Keratinocyte (primary cell): Measurements from ENCODE around the gene DPYSL5. TPM values are rescaled to one million over a fixed set of nuclear protein-coding genes. Genes with fewer than 3 reads are reported as not detected.

ENCODE experiments used
- DNase-seq: peaks from one replicate; pipeline ENCODE4 v3.0.0-alpha.2; 2011; ENCODE audit warnings: low read depth, missing footprints, low spot score
- FAIRE-seq: peaks from 2 replicates; lab custom pipeline; 2011; peaks lifted over from hg19 to GRCh38; lab: Jason Lieb, UNC
- H2AFZ ChIP-seq: 2 replicates; pipeline ENCODE4 v1.6.0; 2012; ENCODE audit warnings: low read length, control low read depth, inconsistent platforms; ENCODE audit not compliant: control insufficient read depth
- H3K27ac ChIP-seq: 2 replicates; pipeline ENCODE4 v1.5.1; 2011; ENCODE audit warnings: low read length; ENCODE audit not compliant: control insufficient read depth, insufficient read depth
- H3K27me3 ChIP-seq: 3 replicates; pipeline ENCODE4 v1.6.0; 2011; ENCODE audit warnings: low read length; ENCODE audit not compliant: control insufficient read depth, insufficient read depth; ENCODE audit errors: extremely low read depth
- H3K36me3 ChIP-seq, 2 experiments: 2 replicates in 1 of 2; 3 replicates in 1 of 2; pipeline ENCODE4 v1.5.1; 2011; ENCODE audit warnings: low read length in 2 of 2, mild to moderate bottlenecking in 1 of 2; ENCODE audit not compliant: control insufficient read depth in 2 of 2, insufficient read depth in 2 of 2; ENCODE audit errors: extremely low read depth in 1 of 2
- H3K4me1 ChIP-seq: 3 replicates; pipeline ENCODE4 v1.5.1; 2011; ENCODE audit warnings: low read length; ENCODE audit not compliant: control insufficient read depth, insufficient read depth; ENCODE audit errors: extremely low read depth
- H3K4me2 ChIP-seq: 3 replicates; pipeline ENCODE4 v1.6.0; 2011; ENCODE audit warnings: low read depth, low read length; ENCODE audit not compliant: control insufficient read depth, insufficient read depth; ENCODE audit errors: extremely low read depth
- H3K4me3 ChIP-seq, 3 experiments: fragments of 200-600 bp in 1 of 3; sonication (generic) in 1 of 3; 2 replicates in 2 of 3; 3 replicates in 1 of 3; pipeline ENCODE4 v1.5.1; 2011 to 2016; ENCODE audit warnings: low read length in 3 of 3, mild to moderate bottlenecking in 3 of 3, control low read depth in 2 of 3, inconsistent platforms in 1 of 3, low read depth in 1 of 3, mixed read lengths in 1 of 3, mixed run types in 1 of 3, moderate library complexity in 1 of 3; ENCODE audit not compliant: control insufficient read depth in 2 of 3, insufficient read depth in 2 of 3; ENCODE audit errors: extremely low read depth in 1 of 3
- H3K79me2 ChIP-seq: 2 replicates; pipeline ENCODE4 v1.6.0; 2012; ENCODE audit warnings: low read length; ENCODE audit not compliant: control insufficient read depth, insufficient read depth
- H3K9ac ChIP-seq: 3 replicates; pipeline ENCODE4 v1.6.0; 2011; ENCODE audit warnings: low read length; ENCODE audit not compliant: control insufficient read depth, insufficient read depth; ENCODE audit errors: extremely low read depth
- H3K9me1 ChIP-seq: 3 replicates; pipeline ENCODE4 v1.6.0; 2011; ENCODE audit warnings: low read length; ENCODE audit not compliant: control insufficient read depth, insufficient read depth; ENCODE audit errors: extremely low read depth
- H3K9me3 ChIP-seq: 2 replicates; pipeline ENCODE4 v1.5.1; 2012; ENCODE audit warnings: low read depth, low read length; ENCODE audit not compliant: control insufficient read depth
- H4K20me1 ChIP-seq: 3 replicates; pipeline ENCODE4 v1.6.0; 2011; ENCODE audit warnings: low read length; ENCODE audit not compliant: control insufficient read depth, insufficient read depth; ENCODE audit errors: extremely low read depth
- CTCF ChIP-seq, 3 experiments: IDR thresholded peaks in 1 of 3; conservative IDR thresholded peaks in 1 of 3; optimal IDR thresholded peaks in 1 of 3; 2 replicates in 2 of 3; 3 replicates in 1 of 3; pipeline versions ENCODE3 to v1.5.1; 2011; ENCODE audit warnings: low read length in 3 of 3, mild to moderate bottlenecking in 3 of 3, moderate library complexity in 2 of 3, control low read depth in 1 of 3, inconsistent platforms in 1 of 3; ENCODE audit not compliant: insufficient read depth in 2 of 3; ENCODE audit errors: extremely low read depth in 1 of 3
- EZH2 ChIP-seq: IDR thresholded peaks from one replicate; pipeline ENCODE4 v1.6.1; 2012; ENCODE audit warnings: inconsistent platforms, mild to moderate bottlenecking, low read length, moderate library complexity
- dilution Hi-C: fragments of 300-500 bp; cut with MboI; formaldehyde crosslinking; loops from one replicate; pipeline ENCODE4 v1.7.0; 2020; ENCODE audit warnings: low sequenced_read_pairs; ENCODE audit not compliant: extremely low pct_ligation_motif_present
- polyA minus RNA-seq, 3 experiments: library from RNA; depleted of rRNA, polyadenylated mRNA; stranded (reverse); fragments of >200 nt; gene quantifications; 1 replicate in 1 of 3; 2 replicates in 1 of 3; 3 replicates in 1 of 3; pipeline ENCODE4 v1.2.3, GENCODE V29; 2011
- polyA plus RNA-seq, 5 experiments: library from polyadenylated mRNA; depleted of rRNA in 3 of 5; stranded (reverse) in 3 of 5; stranded (forward) in 1 of 5; unstranded in 1 of 5; fragments of >200 nt; gene quantifications; 1 replicate in 1 of 5; 2 replicates in 3 of 5; 3 replicates in 1 of 5; pipeline versions ENCODE4 v1.2.1 to v1.2.3, GENCODE V29; 2011 to 2012; ENCODE audit warnings: missing spikeins in 2 of 5, low read depth in 1 of 5, low replicate concordance in 1 of 5

Gene DPYSL5
- not detected in 3 replicates for polyA plus RNA-seq
- polyA plus RNA-seq (2011; ENCODE audit: low read depth) = not detected
- not detected in 2 replicates for polyA plus RNA-seq (2011; cell fraction: cytosol; rRNA removed)
- not detected in 2 replicates for polyA plus RNA-seq (2011; cell fraction: nucleus; rRNA removed)
- polyA plus RNA-seq (2012; ENCODE audit: low replicate concordance) = not detected in 2 replicates
- not detected in 3 replicates for polyA minus RNA-seq
- not detected for polyA minus RNA-seq (2011; cell fraction: cytosol; rRNA and poly(A)+ RNA removed)
- polyA minus RNA-seq (2011; cell fraction: nucleus; rRNA and poly(A)+ RNA removed) = not detected in 2 replicates

GRCh38 chr2:26847655-26848335 lies at the start of gene DPYSL5:
TSS of gene DPYSL5 (plus strand) at chr2:26848132. CDS start at chr2:26898500, 50,368 bp downstream.
- Histone ChIP-seq H3K9me1 (no peaks in the 10 kb centered on the region), H3K9me3 (no peaks in the 10 kb centered on the region), H2AFZ (no peak within 1 kb of the TSS), H3K9ac (no peak within 1 kb of the TSS), H3K27ac (no peak within 1 kb of the TSS), H3K79me2 (no peaks in the 10 kb centered on the region), H3K27me3 (peaks cover 69% of the 10 kb centered on the region), H3K4me1 (peaks cover 4% of the 10 kb centered on the region), H3K4me3 (no peak within 1 kb of the TSS), H3K4me2 (peak within 1 kb of the TSS; percentile 27), H3K36me3 (no peaks in the 10 kb centered on the region), H4K20me1 (no peaks in the 10 kb centered on the region)
- DNase-seq (no peak), FAIRE-seq (no peak)
- dilution Hi-C loops = no loop called here
- TF ChIP-seq EZH2 (no peak), CTCF (optimal IDR thresholded peaks at IDR 0.05 in 1 of 3, IDR thresholded peaks at IDR 0.05 in 1 of 3, conservative IDR thresholded peaks at IDR 0.05 in 1 of 3; ENCODE audit: extremely low read depth in 1 of 3, insufficient read depth in 2 of 3, low read length in 3 of 3) (no peak)

GRCh38 chr2:26801328-26801727 lies 46.6 kb upstream of the DPYSL5 start:
- Histone ChIP-seq H3K36me3 (peaks cover 0 to 4% of the 10 kb centered on the region in 2 experiments), H2AFZ (no peak overlapping the region), H3K4me2 (no peak overlapping the region), H3K4me3 (no peak overlapping the region), H3K27ac (no peak overlapping the region), H4K20me1 (no peaks in the 10 kb centered on the region), H3K4me1 (peaks cover 14% of the 10 kb centered on the region), H3K9me1 (no peaks in the 10 kb centered on the region), H3K79me2 (no peaks in the 10 kb centered on the region), H3K27me3 (no peaks in the 10 kb centered on the region), H3K9ac (no peak overlapping the region), H3K9me3 (no peaks in the 10 kb centered on the region)
- dilution Hi-C loops = no loop called here
- FAIRE-seq (no peak), DNase-seq (no peak)
- no peak for TF ChIP-seq EZH2
